ENCODE measurements around the gene PLPP7. TPM values are rescaled to one million over a fixed set of nuclear protein-coding genes. Genes with fewer than 3 reads are reported as not detected.

PLPP7 gene
- total and polyA plus RNA-seq, 7 experiments from 2014 or later, result 0.12 to 0.71 (median 0.19) TPM; not detected in 1

DNA sequence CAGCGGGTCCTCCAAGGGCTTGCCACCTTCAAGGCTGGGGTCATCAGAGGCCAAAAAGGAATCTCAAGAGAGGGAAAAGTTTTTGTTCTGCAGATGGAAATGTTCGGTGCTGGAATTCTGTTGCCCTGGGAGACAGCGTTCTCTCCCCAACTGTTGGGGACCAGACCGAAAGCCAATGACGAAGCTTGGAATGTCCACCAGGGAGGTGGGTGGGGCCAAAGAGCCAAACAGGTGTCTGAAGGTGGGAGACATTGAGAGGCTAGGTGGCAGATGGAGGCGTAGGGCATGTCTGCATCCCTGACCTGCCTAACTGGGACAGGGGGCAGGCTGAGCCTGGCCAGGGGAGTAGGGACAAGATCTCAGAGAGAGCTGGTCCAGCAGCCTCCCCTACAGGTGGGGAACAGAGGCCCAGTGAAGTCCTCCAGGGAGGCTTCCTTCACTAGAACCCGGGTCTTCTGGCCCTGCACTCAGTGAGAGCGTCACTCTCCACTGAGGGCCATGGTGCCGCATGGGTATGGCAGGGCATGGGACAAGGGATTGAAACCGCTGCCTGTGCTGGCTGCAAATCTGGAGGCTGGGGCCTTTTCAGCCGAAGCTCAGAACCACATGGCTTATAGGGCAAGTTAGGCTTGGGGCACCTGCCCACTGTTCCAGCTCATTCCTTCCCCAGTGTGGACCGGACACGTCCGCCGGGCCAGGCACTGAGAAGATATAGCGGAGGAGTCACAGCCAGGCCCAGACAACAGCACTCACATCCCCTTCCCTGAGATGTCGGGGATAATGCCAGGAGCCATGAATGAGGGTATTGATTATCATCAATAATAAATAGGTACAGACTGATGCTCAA is 8.2 kb upstream of the PLPP7 start:
- H3K4me3 ChIP-seq (ENCODE audit: low read length), result no peak overlapping the region
- ChIA-PET CTCF (no interaction called here), POLR2A (interaction anchor here (1.0 to 3.7 kb wide), 3 partner anchors 8 to 13 kb away, joined by 4 to 50 read pairs (median 7); partner anchors contain the start of gene PLPP7)
- H3K27ac Mint-ChIP-seq, result peak overlapping the region in 4 of 9 donors; percentile 5 to 82 (median 16)
- H3K27me3 Mint-ChIP-seq, result peaks cover 0 to 36% (median 0%) of the 10 kb centered on the region in 5 donors
- no peaks in the 10 kb centered on the region for H3K27me3 ChIP-seq (ENCODE audit: control insufficient read depth in 2 of 2, insufficient read depth in 2 of 2, low read length in 2 of 2)
- ATAC-seq (no peak), DNase-seq (no peak)
- peak overlapping the region in 9 of 10 donors; percentile 27 to 79 (median 68) for H3K4me3 Mint-ChIP-seq
- peaks cover 0 to 2% (median 0%) of the 10 kb centered on the region in 3 experiments for H3K36me3 ChIP-seq (ENCODE audit: control insufficient read depth in 2 of 3, insufficient read depth in 3 of 3, low read length in 3 of 3)
- peaks cover 0 to under 1% (median 0%) of the 10 kb centered on the region in 11 donors for H3K9me3 Mint-ChIP-seq
- H3K4me1 Mint-ChIP-seq, result peaks cover 17 to 38% (median 27%) of the 10 kb centered on the region in 7 donors
- intact Hi-C loops (cut with micrococcal nuclease), result no loop called here
- peaks cover 21 to 23% of the 10 kb centered on the region in 2 donors for H3K4me1 ChIP-seq (ENCODE audit: control insufficient read depth in 2 of 2, insufficient read depth in 2 of 2, low read length in 2 of 2)
- H3K9me3 ChIP-seq (ENCODE audit: control insufficient read depth in 2 of 3, low read length in 3 of 3), result no peaks in the 10 kb centered on the region
- H3K27ac ChIP-seq (ENCODE audit: low read depth, low read length), result no peak overlapping the region
- peaks cover 0 to 6% (median 1%) of the 10 kb centered on the region in 5 donors for H3K36me3 Mint-ChIP-seq

GRCh38 chr9:131282175-131282574 is 7.3 kb upstream of the PLPP7 start:
- intact Hi-C loops (cut with micrococcal nuclease), result no loop called here
- Mint-ChIP-seq H3K27ac (peak overlapping the region in 3 of 9 donors; percentile 5 to 13 (median 10)), H3K4me1 (peaks cover 17 to 38% (median 27%) of the 10 kb centered on the region in 7 donors)

DNA sequence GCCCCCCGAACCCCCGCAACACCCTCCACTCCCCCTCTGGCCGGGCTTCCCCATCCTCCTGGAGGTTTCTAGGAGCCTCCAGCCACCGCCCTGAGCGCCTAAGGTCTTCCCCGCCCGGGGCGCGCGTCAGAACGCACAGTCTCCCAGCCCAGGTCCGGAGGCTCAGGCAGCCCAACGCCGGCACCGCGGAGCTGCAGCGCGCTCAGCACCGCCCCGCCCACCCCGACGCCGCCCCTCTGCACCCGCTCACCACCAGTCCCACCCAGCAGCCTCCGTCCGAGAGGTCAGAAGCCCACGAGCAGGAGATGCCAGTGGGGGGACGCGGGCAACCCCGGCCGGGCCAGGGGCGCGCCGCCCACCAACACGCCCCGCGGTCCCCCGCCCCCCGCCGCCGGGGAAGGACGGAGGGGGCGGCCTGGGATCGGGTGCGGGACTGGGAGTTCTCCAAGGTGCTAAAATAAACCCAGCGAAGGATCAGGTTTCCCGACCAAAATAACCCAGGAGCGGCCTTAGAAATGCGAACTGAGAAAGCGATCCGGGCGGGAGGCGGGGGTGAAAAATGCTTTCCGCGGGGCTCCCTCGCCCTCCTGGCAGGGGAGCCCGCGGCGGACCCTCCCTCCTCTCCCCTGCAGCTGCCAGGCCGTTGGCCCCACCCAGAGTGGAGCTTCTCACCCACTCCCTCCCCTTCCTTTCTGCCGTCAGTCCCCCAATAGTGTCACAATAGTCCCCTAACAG is 6.7 kb upstream of the PLPP7 start:
- intact Hi-C loops (cut with micrococcal nuclease), result no loop called here
- ChIA-PET CTCF (no interaction called here), POLR2A (interaction anchor here (0.6 kb wide), 1 partner anchor 10 kb away, joined by 3 read pairs; no protein-coding TSS in a partner anchor)
- peaks cover 17 to 38% (median 27%) of the 10 kb centered on the region in 7 donors for H3K4me1 Mint-ChIP-seq
- H3K9me3 Mint-ChIP-seq, result no peaks in the 10 kb centered on the region
- H3K4me3 Mint-ChIP-seq, result peak overlapping the region in 9 of 10 donors; percentile 10 to 79 (median 57)
- ATAC-seq (peak; percentile 18), DNase-seq (no peak)
- H3K27me3 Mint-ChIP-seq, result peaks cover 0 to 36% (median 0%) of the 10 kb centered on the region in 5 donors
- no peaks in the 10 kb centered on the region for H3K36me3 ChIP-seq (ENCODE audit: control insufficient read depth in 2 of 3, insufficient read depth in 3 of 3, low read length in 3 of 3)
- no peaks in the 10 kb centered on the region for H3K9me3 ChIP-seq (ENCODE audit: control insufficient read depth in 2 of 3, low read length in 3 of 3)
- no peak overlapping the region for H3K27ac ChIP-seq (ENCODE audit: low read depth, low read length)
- peaks cover 21 to 23% of the 10 kb centered on the region in 2 donors for H3K4me1 ChIP-seq (ENCODE audit: control insufficient read depth in 2 of 2, insufficient read depth in 2 of 2, low read length in 2 of 2)
- H3K36me3 Mint-ChIP-seq, result peaks cover 0 to 6% (median 0%) of the 10 kb centered on the region in 5 donors
- H3K4me3 ChIP-seq (ENCODE audit: low read length), result no peak overlapping the region
- H3K27me3 ChIP-seq (ENCODE audit: control insufficient read depth in 2 of 2, insufficient read depth in 2 of 2, low read length in 2 of 2), result no peaks in the 10 kb centered on the region
- H3K27ac Mint-ChIP-seq, result no peak overlapping the region

More at GRCh38 chr9:131282175-131282574, 7.3 kb upstream of the PLPP7 start:
- ChIA-PET POLR2A (interaction anchor here (1.0 kb wide), 1 partner anchor 9 kb away, joined by 4 read pairs; no protein-coding TSS in a partner anchor), CTCF (no interaction called here)
- Mint-ChIP-seq H3K4me3 (peak overlapping the region; percentile 10 to 79 (median 68)), H3K9me3 (no peaks in the 10 kb centered on the region), H3K36me3 (peaks cover 0 to 6% (median 0%) of the 10 kb centered on the region in 5 donors), H3K27me3 (peaks cover 0 to 36% (median 0%) of the 10 kb centered on the region in 5 donors)
- Histone ChIP-seq H3K4me3 (ENCODE audit: low read length) (no peak overlapping the region), H3K9me3 (ENCODE audit: control insufficient read depth in 2 of 3, low read length in 3 of 3) (no peaks in the 10 kb centered on the region), H3K36me3 (ENCODE audit: control insufficient read depth in 2 of 3, insufficient read depth in 3 of 3, low read length in 3 of 3) (no peaks in the 10 kb centered on the region), H3K27me3 (ENCODE audit: control insufficient read depth in 2 of 2, insufficient read depth in 2 of 2, low read length in 2 of 2) (no peaks in the 10 kb centered on the region), H3K27ac (ENCODE audit: low read depth, low read length) (no peak overlapping the region), H3K4me1 (ENCODE audit: control insufficient read depth in 2 of 2, insufficient read depth in 2 of 2, low read length in 2 of 2) (peaks cover 21 to 23% of the 10 kb centered on the region in 2 donors)
- no peak for ATAC-seq
- DNase-seq, result no peak

DNA sequence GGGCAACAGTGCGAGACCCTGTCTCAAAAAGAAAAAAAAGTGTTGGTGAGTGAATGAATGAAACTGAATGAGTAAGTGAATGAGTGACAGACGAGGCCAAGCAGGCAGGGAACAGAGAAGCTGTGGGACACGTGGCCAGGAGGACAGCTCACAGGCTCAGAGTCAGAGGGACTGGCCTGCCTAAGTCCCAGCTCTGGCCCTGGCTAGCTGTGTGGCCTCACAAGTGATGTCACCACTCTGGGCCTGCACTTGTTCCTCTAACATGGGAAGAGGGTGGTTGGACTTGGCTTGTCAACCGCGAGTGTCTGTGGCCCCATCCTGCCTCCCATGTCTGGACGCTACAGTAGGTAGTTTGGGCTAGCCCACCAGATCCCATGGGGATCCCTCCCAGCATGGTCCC is 4.7 kb upstream of the PLPP7 start:
- no peaks in the 10 kb centered on the region for H3K36me3 ChIP-seq (ENCODE audit: control insufficient read depth in 2 of 3, insufficient read depth in 3 of 3, low read length in 3 of 3)
- CTCF ChIA-PET, result no interaction called here
- Mint-ChIP-seq H3K27me3 (peaks cover 0 to 36% (median 0%) of the 10 kb centered on the region in 5 donors), H3K36me3 (peaks cover 0 to 6% (median 0%) of the 10 kb centered on the region in 5 donors), H3K9me3 (no peaks in the 10 kb centered on the region), H3K27ac (no peak overlapping the region), H3K4me3 (no peak overlapping the region), H3K4me1 (peaks cover 9 to 20% (median 15%) of the 10 kb centered on the region in 7 donors)
- H3K27me3 ChIP-seq (ENCODE audit: control insufficient read depth in 2 of 2, insufficient read depth in 2 of 2, low read length in 2 of 2), result no peaks in the 10 kb centered on the region
- POLR2A ChIA-PET, result interaction anchor here (1.0 to 1.3 kb wide), 4 partner anchors 11 to 47 kb away, joined by 4 to 7 read pairs (median 5); no protein-coding TSS in a partner anchor
- no peak overlapping the region for H3K27ac ChIP-seq (ENCODE audit: low read depth, low read length)
- peaks cover 6 to 8% of the 10 kb centered on the region in 2 donors for H3K4me1 ChIP-seq (ENCODE audit: control insufficient read depth in 2 of 2, insufficient read depth in 2 of 2, low read length in 2 of 2)
- no peak overlapping the region for H3K4me3 ChIP-seq (ENCODE audit: low read length)
- H3K9me3 ChIP-seq (ENCODE audit: control insufficient read depth in 2 of 3, low read length in 3 of 3), result no peaks in the 10 kb centered on the region
- intact Hi-C loops (cut with micrococcal nuclease), result no loop called here
- ATAC-seq (no peak), DNase-seq (no peak)

DNA sequence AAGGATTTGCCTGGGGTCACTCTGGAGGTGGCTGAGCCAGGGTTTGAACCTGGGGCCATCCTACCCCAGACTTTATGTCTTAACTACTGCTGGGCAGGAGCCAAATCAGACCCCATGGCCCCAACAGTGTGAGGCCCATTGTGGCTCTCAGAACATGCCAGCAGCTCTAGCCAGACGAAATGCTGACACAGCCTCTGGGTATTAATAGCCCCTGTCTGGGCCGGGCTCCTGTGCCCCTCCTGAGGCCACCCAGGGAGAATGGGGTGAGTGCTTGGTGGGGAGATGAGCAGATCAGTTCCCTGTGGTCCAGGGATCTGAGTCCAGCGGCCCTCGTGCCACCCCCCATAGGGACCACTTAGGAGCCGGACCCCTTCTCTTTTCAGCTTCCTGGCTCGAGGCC is 2.2 kb upstream of the PLPP7 start:
- Mint-ChIP-seq H3K9me3 (no peaks in the 10 kb centered on the region), H3K27ac (no peak overlapping the region), H3K4me3 (no peak overlapping the region), H3K27me3 (peaks cover 0 to 22% (median 0%) of the 10 kb centered on the region in 5 donors), H3K36me3 (peaks cover 0 to under 1% (median 0%) of the 10 kb centered on the region in 5 donors), H3K4me1 (peaks cover 2 to 8% (median 2%) of the 10 kb centered on the region in 7 donors)
- H3K4me1 ChIP-seq (ENCODE audit: control insufficient read depth in 2 of 2, insufficient read depth in 2 of 2, low read length in 2 of 2), result peaks cover 1 to 2% of the 10 kb centered on the region in 2 donors
- no peak for ATAC-seq
- ChIA-PET POLR2A (interaction anchor here (0.5 to 1.0 kb wide), 2 partner anchors 19 to 23 kb away, joined by 4 read pairs; no protein-coding TSS in a partner anchor), CTCF (no interaction called here)
- no peak overlapping the region for H3K4me3 ChIP-seq (ENCODE audit: low read length)
- H3K27ac ChIP-seq (ENCODE audit: low read depth, low read length), result no peak overlapping the region
- intact Hi-C loops (cut with micrococcal nuclease), result no loop called here
- H3K9me3 ChIP-seq (ENCODE audit: control insufficient read depth in 2 of 3, low read length in 3 of 3), result no peaks in the 10 kb centered on the region
- no peaks in the 10 kb centered on the region for H3K36me3 ChIP-seq (ENCODE audit: control insufficient read depth in 2 of 3, insufficient read depth in 3 of 3, low read length in 3 of 3)
- H3K27me3 ChIP-seq (ENCODE audit: control insufficient read depth in 2 of 2, insufficient read depth in 2 of 2, low read length in 2 of 2), result no peaks in the 10 kb centered on the region
- no peak for DNase-seq

GRCh38 chr9:131288217-131288616 is 1.3 kb upstream of the PLPP7 start:
- no peaks in the 10 kb centered on the region for H3K27me3 ChIP-seq (ENCODE audit: control insufficient read depth in 2 of 2, insufficient read depth in 2 of 2, low read length in 2 of 2)
- no peak overlapping the region for H3K27ac ChIP-seq (ENCODE audit: low read depth, low read length)
- Mint-ChIP-seq H3K4me3 (no peak overlapping the region), H3K27ac (no peak overlapping the region), H3K4me1 (peaks cover 0 to 5% (median 2%) of the 10 kb centered on the region in 7 donors), H3K36me3 (no peaks in the 10 kb centered on the region), H3K27me3 (peaks cover 0 to 17% (median 0%) of the 10 kb centered on the region in 5 donors), H3K9me3 (no peaks in the 10 kb centered on the region)
- DNase-seq (no peak), ATAC-seq (no peak)
- ChIA-PET POLR2A (interaction anchor here (1.0 to 2.8 kb wide), 3 partner anchors 8 to 20 kb away, joined by 3 to 7 read pairs (median 4); no protein-coding TSS in a partner anchor), CTCF (no interaction called here)
- H3K9me3 ChIP-seq (ENCODE audit: control insufficient read depth in 2 of 3, low read length in 3 of 3), result no peaks in the 10 kb centered on the region
- no peaks in the 10 kb centered on the region for H3K4me1 ChIP-seq (ENCODE audit: control insufficient read depth in 2 of 2, insufficient read depth in 2 of 2, low read length in 2 of 2)
- no peak overlapping the region for H3K4me3 ChIP-seq (ENCODE audit: low read length)
- no peaks in the 10 kb centered on the region for H3K36me3 ChIP-seq (ENCODE audit: control insufficient read depth in 2 of 3, insufficient read depth in 3 of 3, low read length in 3 of 3)
- intact Hi-C loops (cut with micrococcal nuclease), result no loop called here

Measured in naive thymus-derived CD4-positive, alpha-beta T cell (primary cell).